ENCODE results near the gene RBM22. TPM values are rescaled to one million over a fixed set of nuclear protein-coding genes. Genes with fewer than 3 reads are reported as not detected.

The RBM22 gene
- total RNA-seq, 1 experiment from 2014 or later, result 34.0 TPM

- TF ChIP-seq ZNF512 (CRISPR knock-in tag; IDR thresholded peaks at IDR 0.05; ENCODE audit: borderline replicate concordance) (no peak), SMAD4 (CRISPR knock-in tag; IDR thresholded peaks at IDR 0.05) (no peak), ZNF396 (CRISPR knock-in tag; IDR thresholded peaks at IDR 0.05; ENCODE audit: borderline replicate concordance) (no peak), TEAD1 (CRISPR knock-in tag; IDR thresholded peaks at IDR 0.05) (no peak), E2F5 (CRISPR knock-in tag; IDR thresholded peaks at IDR 0.05) (no peak), MYBL2 (CRISPR knock-in tag; IDR thresholded peaks at IDR 0.05) (no peak), FOXP1 (CRISPR knock-in tag; IDR thresholded peaks at IDR 0.05; ENCODE audit: borderline replicate concordance) (no peak), CBFB (CRISPR knock-in tag; IDR thresholded peaks at IDR 0.05; ENCODE audit: low read depth) (no peak), HMGXB4 (CRISPR knock-in tag; IDR thresholded peaks at IDR 0.05) (no peak), RORB (CRISPR knock-in tag; IDR thresholded peaks at IDR 0.05) (no peak), CTCF (IDR thresholded peaks at IDR 0.05) (no peak), ATF3 (CRISPR knock-in tag; conservative IDR thresholded peaks at IDR 0.05) (no peak)
These were observed 57.7 kb downstream of the RBM22 start (continued) for GRCh38 chr5:150642991-150643710.

- H3K27me3 Mint-ChIP-seq (ENCODE audit: low read depth), result no peaks in the 10 kb centered on the region
- ChIA-PET POLR2A (interaction anchor here (0.8 kb wide), 1 partner anchor 58 kb away, joined by 3 read pairs; the partner anchor contains the start of gene RBM22), CTCF (interaction anchor here (0.8 to 1.3 kb wide), 6 partner anchors 13 to 83 kb away, joined by 3 to 4 read pairs (median 3); no protein-coding TSS in a partner anchor)
- no peak overlapping the region for H3K27ac Mint-ChIP-seq
- no peaks in the 10 kb centered on the region for H3K36me3 Mint-ChIP-seq
- no peak for TF ChIP-seq ZBTB43 (CRISPR knock-in tag; IDR thresholded peaks at IDR 0.05)
- TF ChIP-seq ZNF219 (CRISPR knock-in tag; IDR thresholded peaks at IDR 0.05; ENCODE audit: borderline replicate concordance), result no peak
- H3K9me3 Mint-ChIP-seq, result no peaks in the 10 kb centered on the region
- peaks cover 40% of the 10 kb centered on the region for H3K4me1 Mint-ChIP-seq
- no peak for DNase-seq (ENCODE audit: low spot score)
- ATAC-seq, result no peak
- H3K4me3 Mint-ChIP-seq, result no peak overlapping the region
These were observed 58.3 kb downstream of the RBM22 start for GRCh38 chr5:150642567-150642927.

All from WTC11 (cell line).